SU-DHL-6 (cell line): ENCODE results near the gene TCF7L1.

Experiments used
- H2AFZ ChIP-seq: fragments of 200-600 bp; sonication (generic); 2 replicates; pipeline ENCODE4 v1.6.1; 2014; ENCODE audit warnings: low read depth, mild to moderate bottlenecking, moderate library complexity, mixed read lengths, antibody characterized with exemption, low read length; ENCODE audit not compliant: severe bottlenecking
- H3F3A ChIP-seq: fragments of 200-600 bp; shearing (Covaris generic); 2 replicates; pipeline ENCODE4 v1.6.0; 2016; ENCODE audit warnings: antibody characterized with exemption, mild to moderate bottlenecking; ENCODE audit not compliant: insufficient read depth
- H3K27ac ChIP-seq: fragments of 200-600 bp; sonication (generic); 2 replicates; pipeline ENCODE4 v1.5.1; 2016; ENCODE audit warnings: low read depth, mild to moderate bottlenecking, low read length, moderate library complexity, mixed read lengths
- H3K27me3 ChIP-seq: fragments of 200-600 bp; sonication (generic), shearing (Covaris generic); 2 replicates; pipeline ENCODE4 v1.6.0; 2014; ENCODE audit warnings: mild to moderate bottlenecking, low read length
- H3K36me3 ChIP-seq: fragments of 200-600 bp; sonication (generic); 2 replicates; pipeline ENCODE4 v1.6.1; 2014; ENCODE audit warnings: mild to moderate bottlenecking, low read length, mixed read lengths
- H3K4me2 ChIP-seq: fragments of 300-600, 200-600 bp; shearing (Covaris generic), sonication (generic); 2 replicates; pipeline ENCODE4 v1.6.0; 2014; ENCODE audit warnings: low read length, low read depth, mild to moderate bottlenecking; ENCODE audit not compliant: poor library complexity, severe bottlenecking
- H3K4me3 ChIP-seq: fragments of 200-600 bp; sonication (generic); 2 replicates; pipeline ENCODE4 v1.5.1; 2014; ENCODE audit warnings: antibody characterized with exemption, low read length, mild to moderate bottlenecking, mixed read lengths; ENCODE audit not compliant: insufficient read depth, poor library complexity, severe bottlenecking
- H3K79me2 ChIP-seq: fragments of 200-600 bp; sonication (generic); 2 replicates; pipeline ENCODE4 v1.6.1; 2014; ENCODE audit warnings: mild to moderate bottlenecking, low read length, moderate library complexity; ENCODE audit not compliant: insufficient read depth
- H3K9ac ChIP-seq: fragments of 200-600 bp; sonication (generic); 2 replicates; pipeline ENCODE4 v1.7.0; 2014; ENCODE audit warnings: mild to moderate bottlenecking, low read length
- H3K9me2 ChIP-seq: fragments of 200-600 bp; sonication (generic); replicated peaks from 2 replicates; pipeline ENCODE4 v1.6.1; 2014; ENCODE audit warnings: low read length; ENCODE audit not compliant: insufficient read depth
- H3K9me3 ChIP-seq: fragments of 200-600 bp; sonication (generic); 2 replicates; pipeline ENCODE4 v1.6.1; 2014; ENCODE audit warnings: low read length, mixed read lengths; ENCODE audit not compliant: insufficient read depth
- H4K20me1 ChIP-seq: fragments of 200-600 bp; sonication (generic); 2 replicates; pipeline ENCODE4 v1.6.1; 2014; ENCODE audit warnings: low read depth, mild to moderate bottlenecking, antibody characterized with exemption, low read length, moderate library complexity, mixed read lengths
- CTCF ChIP-seq: fragments of 200-600 bp; sonication (generic); IDR thresholded peaks from one replicate; pipeline ENCODE4 v1.5.1; 2017; ENCODE audit warnings: antibody characterized with exemption, mild to moderate bottlenecking, low read length, moderate library complexity; ENCODE audit not compliant: insufficient read depth, poor library complexity, severe bottlenecking
- EZH2phosphoT487 ChIP-seq: fragments of 200-600 bp; sonication (generic), shearing (Covaris generic); conservative IDR thresholded peaks from 2 replicates; pipeline ENCODE4 v1.6.1; 2018; ENCODE audit warnings: mild to moderate bottlenecking, antibody characterized with exemption, low read length, moderate library complexity, mixed read lengths

TCF7L1 gene

DNA sequence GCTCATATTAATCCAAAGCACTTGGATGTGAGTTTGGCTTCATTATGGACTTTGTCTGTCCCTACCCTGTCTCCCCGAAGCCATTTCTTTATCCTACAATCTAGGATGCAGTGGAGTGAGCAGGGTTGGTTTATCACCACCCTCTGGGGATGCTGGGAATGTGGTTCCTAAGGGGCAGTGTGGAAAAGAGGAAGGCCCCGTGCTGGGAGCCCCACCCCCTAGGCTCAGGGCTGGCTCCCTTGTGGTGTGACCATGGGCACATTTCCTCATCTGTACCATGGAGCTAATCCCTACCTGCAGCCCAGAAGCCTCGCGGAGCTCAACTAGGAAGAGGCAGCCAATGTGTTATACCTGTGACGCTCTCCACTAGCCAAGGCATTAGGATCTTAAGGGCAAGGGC lies 102.1 kb downstream of the TCF7L1 start:
- H2AFZ ChIP-seq = no peak overlapping the region
- no peaks in the 10 kb centered on the region for H3K79me2 ChIP-seq
- H3K27ac ChIP-seq = no peak overlapping the region
- TF ChIP-seq EZH2phosphoT487 (no peak), CTCF (no peak)
- no peak overlapping the region for H3K4me2 ChIP-seq
- no peaks in the 10 kb centered on the region for H3K9me2 ChIP-seq
- H4K20me1 ChIP-seq = no peaks in the 10 kb centered on the region
- H3K9ac ChIP-seq = no peak overlapping the region
- H3K9me3 ChIP-seq = no peaks in the 10 kb centered on the region
- H3K27me3 ChIP-seq = 0 out of 2 replicates have a peak, but pooled peaks cover 3% of the 10 kb centered on the region
- no peaks in the 10 kb centered on the region for H3K36me3 ChIP-seq
- H3K4me3 ChIP-seq = no peak overlapping the region
- no peaks in the 10 kb centered on the region for H3F3A ChIP-seq

DNA sequence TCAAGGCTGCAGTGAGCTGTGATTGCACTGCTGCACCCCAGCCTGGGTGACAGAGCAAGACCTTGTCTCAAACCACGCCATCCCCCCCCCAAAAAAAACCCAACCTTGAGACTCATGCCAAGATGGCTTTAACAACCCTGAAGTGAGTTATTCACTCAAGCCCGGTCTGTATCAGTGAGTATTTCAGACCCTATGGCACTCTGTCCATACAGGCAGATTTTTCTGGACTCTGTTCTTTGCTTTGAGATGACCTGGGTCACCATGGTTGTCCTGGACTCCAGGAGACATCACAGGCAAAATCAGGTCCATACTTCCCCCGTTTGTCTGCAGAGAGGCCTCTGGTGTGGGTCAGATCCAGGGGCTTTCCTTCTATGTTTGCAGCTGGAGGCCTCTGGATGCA lies 102.9 kb downstream of the TCF7L1 start:
- Histone ChIP-seq H2AFZ (no peak overlapping the region), H3K27ac (no peak overlapping the region), H3K9me2 (no peaks in the 10 kb centered on the region), H3K79me2 (no peaks in the 10 kb centered on the region), H3K9ac (no peak overlapping the region), H3K4me3 (no peak overlapping the region), H3F3A (no peaks in the 10 kb centered on the region), H3K9me3 (no peaks in the 10 kb centered on the region), H4K20me1 (no peaks in the 10 kb centered on the region), H3K27me3 (0 out of 2 replicates have a peak, but pooled peaks cover 3% of the 10 kb centered on the region), H3K4me2 (no peak overlapping the region), H3K36me3 (no peaks in the 10 kb centered on the region)
- no peak for TF ChIP-seq EZH2phosphoT487
- TF ChIP-seq CTCF = no peak

GRCh38 chr2:85237849-85238565 lies 104.8 kb downstream of the TCF7L1 start:
- H3K4me3 ChIP-seq = no peak overlapping the region

More at GRCh38 chr2:85237849-85238565, 104.8 kb downstream of the TCF7L1 start:
- Histone ChIP-seq H4K20me1 (no peaks in the 10 kb centered on the region), H3K9me2 (no peaks in the 10 kb centered on the region), H3K79me2 (no peaks in the 10 kb centered on the region), H3K9ac (no peak overlapping the region), H3K27ac (no peak overlapping the region), H3K9me3 (no peaks in the 10 kb centered on the region), H3K27me3 (0 out of 2 replicates have a peak, but pooled peaks cover 3% of the 10 kb centered on the region), H3K36me3 (no peaks in the 10 kb centered on the region), H3F3A (no peaks in the 10 kb centered on the region), H2AFZ (no peak overlapping the region), H3K4me2 (no peak overlapping the region)
- TF ChIP-seq CTCF (no peak), EZH2phosphoT487 (no peak)
